T-cell (primary cell): Measurements from ENCODE around the gene STXBP1. TPM values are rescaled to one million over a fixed set of nuclear protein-coding genes. Genes with fewer than 3 reads are reported as not detected.

Experiments used
- ATAC-seq, 4 experiments: fragments of 200-7000 bp in 3 of 4; fragments of 150-1000 bp in 1 of 4; cut with Tn5 transposase; replicated peaks in 1 of 4; 1 replicate in 3 of 4; 2 replicates in 1 of 4; pipeline ENCODE4 v1.10.0; 2021; ENCODE audit warnings: moderate library complexity in 3 of 4, mild to moderate bottlenecking in 2 of 4, moderate number of reproducible peaks in 1 of 4
- CTCF ChIA-PET, 2 donors: fragments of 300-600 bp; sonication (Branson Sonifier 250); formaldehyde crosslinking; loops; one replicate each; lab custom pipeline; 2022; ENCODE audit warnings: antibody characterized with exemption in 2 of 2; lab: Charles Lee
- POLR2A ChIA-PET, 2 donors: fragments of 300-600 bp; sonication (Branson Sonifier 250); formaldehyde crosslinking; loops; one replicate each; lab custom pipeline; 2022; ENCODE audit warnings: antibody characterized with exemption in 2 of 2; lab: Charles Lee
- DNase-seq, 35 experiments: peaks; one replicate each; pipeline versions ENCODE4 v3.0.0 to v3.0.0-alpha.2; 2013 to 2023
- H3K27ac ChIP-seq: one replicate; pipeline ENCODE4 v1.5.1; 2013; ENCODE audit warnings: low read length
- H3K27me3 ChIP-seq, 2 experiments: replicated peaks in 1 of 2; 1 replicate in 1 of 2; 2 replicates in 1 of 2; pipeline versions ENCODE4 v1.6.1 to v1.7.0; 2013; ENCODE audit warnings: low read length in 1 of 2, mixed read lengths in 1 of 2; ENCODE audit not compliant: control insufficient read depth in 2 of 2, insufficient read depth in 2 of 2; ENCODE audit errors: extremely low read depth in 1 of 2
- H3K36me3 ChIP-seq, 2 donors: 1 replicate in 1 of 2; 2 replicates in 1 of 2; pipeline versions ENCODE4 v1.6.1 to v1.7.0; 2013; ENCODE audit warnings: low read length in 1 of 2; ENCODE audit not compliant: control insufficient read depth in 2 of 2, insufficient read depth in 1 of 2; ENCODE audit errors: extremely low read depth in 1 of 2
- H3K4me1 ChIP-seq, 2 experiments: 1 replicate in 1 of 2; 2 replicates in 1 of 2; pipeline versions ENCODE4 v1.6.1 to v1.7.0; 2013; ENCODE audit warnings: low read length in 2 of 2, mixed read lengths in 1 of 2; ENCODE audit not compliant: insufficient read depth in 2 of 2, control insufficient read depth in 1 of 2; ENCODE audit errors: extremely low read depth in 1 of 2
- H3K4me3 ChIP-seq, 2 donors: 1 replicate in 1 of 2; 2 replicates in 1 of 2; pipeline versions ENCODE4 v1.5.1 to v1.7.0; 2013; ENCODE audit warnings: mild to moderate bottlenecking in 2 of 2, low read length in 1 of 2, moderate library complexity in 1 of 2; ENCODE audit not compliant: control insufficient read depth in 1 of 2; ENCODE audit errors: extremely low read depth in 1 of 2
- H3K9me3 ChIP-seq: 2 replicates; pipeline ENCODE4 v1.7.0; 2013
- H3K27ac Mint-ChIP-seq, 2 donors: one replicate each; pipeline ENCODE4 v1.8.0; 2020 to 2021; ENCODE audit warnings: mild to moderate bottlenecking in 2 of 2, mixed read lengths in 2 of 2
- H3K27me3 Mint-ChIP-seq, 2 donors: one replicate each; pipeline ENCODE4 v1.8.0; 2021 to 2022; ENCODE audit warnings: mixed read lengths in 2 of 2
- H3K36me3 Mint-ChIP-seq: one replicate; pipeline ENCODE4 v1.8.0; 2021; ENCODE audit warnings: mixed read lengths
- H3K4me1 Mint-ChIP-seq, 3 donors: one replicate each; pipeline ENCODE4 v1.8.0; 2020 to 2022; ENCODE audit warnings: mixed read lengths in 3 of 3, mild to moderate bottlenecking in 1 of 3
- H3K4me3 Mint-ChIP-seq, 3 donors: one replicate each; pipeline ENCODE4 v1.8.0; 2020 to 2022; ENCODE audit warnings: mild to moderate bottlenecking in 3 of 3, mixed read lengths in 3 of 3, moderate library complexity in 3 of 3
- H3K9me3 Mint-ChIP-seq, 3 donors: one replicate each; pipeline ENCODE4 v1.8.0; 2020 to 2022; ENCODE audit warnings: mixed read lengths in 3 of 3
- WGBS: methylation state at CpG from one replicate; pipeline ENCODE4 v1.1.5; 2013; ENCODE audit warnings: missing lambda C conversion rate; ENCODE audit not compliant: insufficient coverage; 5-methylcytosine and 5-hydroxymethylcytosine counted together
- total RNA-seq, 35 experiments: library from RNA in 6 of 35; stranded (reverse) in 6 of 35; fragments of 120-200 nt in 1 of 35; gene quantifications; one replicate each; pipeline versions ENCODE4 v1.2.1 to v1.2.4 and lab custom pipeline; 2013 to 2026

Gene STXBP1
- total RNA-seq, 5 donors from 2014 or later (not counting 1 experiment from before 2014, with no cell fraction given): 3.8 to 18.2 (median 17.3) TPM

GRCh38 chr9:127588740-127589506 is 23.2 kb upstream of the STXBP1 start:
- H3K36me3 ChIP-seq: peaks cover 0 to 2% of the 10 kb centered on the region in 2 donors
- peaks cover 6 to 15% of the 10 kb centered on the region in 2 donors for H3K27me3 Mint-ChIP-seq
- no peaks in the 10 kb centered on the region for H3K9me3 Mint-ChIP-seq
- H3K36me3 Mint-ChIP-seq: no peaks in the 10 kb centered on the region
- H3K4me1 ChIP-seq: no peaks in the 10 kb centered on the region
- 62% methylated on average over 3 of the region's 5 CpGs for WGBS
- peaks cover 0 to 9% of the 10 kb centered on the region in 2 experiments for H3K27me3 ChIP-seq
- no peak overlapping the region for H3K4me3 Mint-ChIP-seq
- ATAC-seq (no peak), DNase-seq (no peak)
- no peaks in the 10 kb centered on the region for H3K9me3 ChIP-seq
- H3K27ac ChIP-seq: no peak overlapping the region
- no peak overlapping the region for H3K27ac Mint-ChIP-seq
- H3K4me1 Mint-ChIP-seq: peaks cover 0 to 4% (median 0%) of the 10 kb centered on the region in 3 donors
- H3K4me3 ChIP-seq: no peak overlapping the region
- ChIA-PET POLR2A (no interaction called here), CTCF (interaction anchor here (0.9 to 1.8 kb wide), 3 partner anchors 64 to 146 kb away, joined by 4 to 6 read pairs (median 4); partner anchors contain the start of gene TOR2A (in 1 of the 2))

- WGBS: no CpG with 5 or more reads among the region's 8 CpGs
- peaks cover 6 to 15% of the 10 kb centered on the region in 2 donors for H3K27me3 Mint-ChIP-seq
- peaks cover 0 to 4% (median 0%) of the 10 kb centered on the region in 3 donors for H3K4me1 Mint-ChIP-seq
- ChIA-PET CTCF (interaction anchor here (0.6 to 1.5 kb wide), 3 partner anchors 86 to 327 kb away, joined by 3 to 4 read pairs (median 4); partner anchors contain the start of genes ST6GALNAC4 (in 1 of the 2) and TOR2A (in 1 of the 2)), POLR2A (interaction anchor here in 1 of 2 donors (0.6 kb wide), 1 partner anchor 523 kb away, joined by 4 read pairs; no protein-coding TSS in a partner anchor)
- peak in 3 of 35 experiments; percentile 6 to 62 (median 32) for DNase-seq
- H3K27ac Mint-ChIP-seq: no peak overlapping the region
- Histone ChIP-seq H3K36me3 (peaks cover 0 to 2% of the 10 kb centered on the region in 2 donors), H3K9me3 (no peaks in the 10 kb centered on the region), H3K4me3 (no peak overlapping the region), H3K27ac (no peak overlapping the region), H3K4me1 (no peaks in the 10 kb centered on the region), H3K27me3 (peaks cover 0 to 12% of the 10 kb centered on the region in 2 experiments)
- H3K36me3 Mint-ChIP-seq: no peaks in the 10 kb centered on the region
- no peak overlapping the region for H3K4me3 Mint-ChIP-seq
- H3K9me3 Mint-ChIP-seq: no peaks in the 10 kb centered on the region
- peak; percentile 63 to 71 (median 66) for ATAC-seq
These were observed 22.1 kb upstream of the STXBP1 start for GRCh38 chr9:127589955-127590370.

- no peak overlapping the region for H3K4me3 Mint-ChIP-seq
- Histone ChIP-seq H3K36me3 (no peaks in the 10 kb centered on the region), H3K27ac (no peak overlapping the region), H3K9me3 (no peaks in the 10 kb centered on the region), H3K4me3 (no peak overlapping the region), H3K27me3 (peaks cover 0 to 6% of the 10 kb centered on the region in 2 experiments), H3K4me1 (no peaks in the 10 kb centered on the region)
- H3K36me3 Mint-ChIP-seq: no peaks in the 10 kb centered on the region
- ChIA-PET POLR2A (no interaction called here), CTCF (no interaction called here)
- DNase-seq (no peak), ATAC-seq (no peak)
- no peak overlapping the region for H3K27ac Mint-ChIP-seq
- 92% methylated on average over 2 of the region's 5 CpGs for WGBS
- H3K9me3 Mint-ChIP-seq: no peaks in the 10 kb centered on the region
- no peaks in the 10 kb centered on the region for H3K4me1 Mint-ChIP-seq
- H3K27me3 Mint-ChIP-seq: no peaks in the 10 kb centered on the region
These were observed 16.5 kb upstream of the STXBP1 start for GRCh38 chr9:127595611-127596010.

GRCh38 chr9:127598839-127599549 is 13.1 kb upstream of the STXBP1 start:
- Histone ChIP-seq H3K9me3 (no peaks in the 10 kb centered on the region), H3K4me3 (no peak overlapping the region), H3K36me3 (no peaks in the 10 kb centered on the region), H3K27ac (no peak overlapping the region), H3K27me3 (peaks cover 0 to 3% of the 10 kb centered on the region in 2 experiments), H3K4me1 (no peaks in the 10 kb centered on the region)
- Mint-ChIP-seq H3K4me1 (no peaks in the 10 kb centered on the region), H3K9me3 (no peaks in the 10 kb centered on the region), H3K36me3 (no peaks in the 10 kb centered on the region), H3K27me3 (no peaks in the 10 kb centered on the region), H3K4me3 (no peak overlapping the region), H3K27ac (no peak overlapping the region)
- POLR2A ChIA-PET: no interaction called here
- DNase-seq (no peak), ATAC-seq (no peak)
- WGBS: 80% methylated on average over 12 of the region's 13 CpGs
- CTCF ChIA-PET: no interaction called here

GRCh38 chr9:127599550-127599891 is 12.6 kb upstream of the STXBP1 start:
- H3K36me3 Mint-ChIP-seq: no peaks in the 10 kb centered on the region
- H3K9me3 Mint-ChIP-seq: no peaks in the 10 kb centered on the region
- ATAC-seq: no peak
- Histone ChIP-seq H3K4me3 (no peak overlapping the region), H3K27me3 (peaks cover 0 to 6% of the 10 kb centered on the region in 2 experiments), H3K27ac (no peak overlapping the region), H3K4me1 (no peaks in the 10 kb centered on the region), H3K9me3 (no peaks in the 10 kb centered on the region), H3K36me3 (no peaks in the 10 kb centered on the region)
- no peak overlapping the region for H3K4me3 Mint-ChIP-seq
- DNase-seq: no peak
- no peaks in the 10 kb centered on the region for H3K4me1 Mint-ChIP-seq
- WGBS: 73% methylated on average over 3 of the region's 7 CpGs
- H3K27me3 Mint-ChIP-seq: no peaks in the 10 kb centered on the region
- ChIA-PET POLR2A (no interaction called here), CTCF (no interaction called here)
- H3K27ac Mint-ChIP-seq: no peak overlapping the region

GRCh38 chr9:127603226-127603625 is 8.9 kb upstream of the STXBP1 start:
- ChIA-PET CTCF (no interaction called here), POLR2A (interaction anchor here in 1 of 2 donors (0.5 to 0.6 kb wide), 2 partner anchors 74 to 87 kb away, joined by 3 to 7 read pairs; no protein-coding TSS in a partner anchor)
- Histone ChIP-seq H3K4me3 (no peak overlapping the region), H3K9me3 (no peaks in the 10 kb centered on the region), H3K36me3 (no peaks in the 10 kb centered on the region), H3K27ac (no peak overlapping the region), H3K27me3 (peaks cover 0 to 22% of the 10 kb centered on the region in 2 experiments), H3K4me1 (peaks cover 2 to 7% of the 10 kb centered on the region in 2 experiments)
- Mint-ChIP-seq H3K36me3 (no peaks in the 10 kb centered on the region), H3K4me3 (no peak overlapping the region), H3K27ac (no peak overlapping the region), H3K27me3 (peaks cover 0 to 1% of the 10 kb centered on the region in 2 donors), H3K9me3 (no peaks in the 10 kb centered on the region), H3K4me1 (peaks cover 6 to 8% (median 6%) of the 10 kb centered on the region in 3 donors)
- no peak for DNase-seq
- ATAC-seq: no peak
- no CpG with 5 or more reads among the region's 3 CpGs for WGBS
